ENCODE measurements around the gene INSL3. TPM values are rescaled to one million over a fixed set of nuclear protein-coding genes. Genes with fewer than 3 reads are reported as not detected.

INSL3 gene
- total and polyA plus RNA-seq, 2 of the 13 experiments (the other 11 are each of a cell fraction or from before 2014, with no cell fraction given): 0.30 TPM; not detected in 1

GRCh38 chr19:17869114-17869608 is 47.8 kb upstream of the INSL3 start:
- Histone ChIP-seq H3K79me2 (ENCODE audit: insufficient read depth, low read length) (no peaks in the 10 kb centered on the region), H3K4me3 (replicated peaks in 1 of 3; ENCODE audit: insufficient read depth in 1 of 3, low read depth in 2 of 3, low read length in 3 of 3) (no peak overlapping the region), H3K27ac (ENCODE audit: extremely low read length, insufficient read depth, low read length) (no peak overlapping the region), H2AFZ (ENCODE audit: low read length) (no peak overlapping the region), H3K4me1 (ENCODE audit: insufficient read depth, low read length) (peaks cover 43% of the 10 kb centered on the region), H3K9me3 (ENCODE audit: low read length) (no peaks in the 10 kb centered on the region), H3K36me3 (replicated peaks in 1 of 2; ENCODE audit: control insufficient read depth in 1 of 2, insufficient read depth in 2 of 2, low read length in 2 of 2) (peaks cover 0 to 4% of the 10 kb centered on the region in 2 experiments; a peak in 2 of 5 replicates), H3K4me2 (ENCODE audit: low read depth, low read length) (no peak overlapping the region), H3K9ac (ENCODE audit: insufficient read depth, low read depth, low read length) (no peak overlapping the region), H4K20me1 (ENCODE audit: insufficient read depth, low read length) (peaks cover 11% of the 10 kb centered on the region), H3K27me3 (ENCODE audit: control insufficient read depth in 1 of 2, insufficient read depth in 2 of 2, low read length in 2 of 2) (peaks cover 6 to 31% of the 10 kb centered on the region in 2 experiments; a peak in 4 of 5 replicates)
- FAIRE-seq (no peak), ATAC-seq (no peak; the same call in 2 of the 3 replicates), DNase-seq (ENCODE audit: low spot score) (no peak)
- in situ Hi-C loops (cut with HindIII; ENCODE audit: extremely low pct_ligation_motif_present, low pct_unique_long_range_greater_than_20kb): loop anchor here (5.0 kb wide), 2 partner anchors 63 to 123 kb away; partner anchors contain the start of gene CCDC124
- WGBS (ENCODE audit: low lambda C conversion rate): 39% methylated on average over 5 of the region's 11 CpGs
- POLR2A ChIA-PET: interaction anchor here (4.3 kb wide), 1 partner anchor 10 kb away, joined by 26 read pairs; the partner anchor contains the start of gene RPL18A
- no TSS peak for BruUV-seq (replicated peaks)
- intact Hi-C loops (cut with micrococcal nuclease; ENCODE audit: unreplicated experiment): no loop called here
- CTCF ChIA-PET (ENCODE audit: low intra/inter-chr PET ratio, low total read pairs): interaction anchor here (3.6 kb wide), 1 partner anchor 63 kb away, joined by 32 read pairs; the partner anchor contains the start of gene CCDC124
- TF ChIP-seq ZNF770 (CRISPR knock-in tag; IDR thresholded peaks at IDR 0.05) (peak; percentile 92), ZNF547 (CRISPR knock-in tag; IDR thresholded peaks at IDR 0.05) (no peak), GATAD2A (CRISPR knock-in tag; IDR thresholded peaks at IDR 0.05) (no peak), CSRNP2 (CRISPR knock-in tag; conservative IDR thresholded peaks at IDR 0.05; ENCODE audit: low read depth) (no peak), ZFP91 (CRISPR knock-in tag; IDR thresholded peaks at IDR 0.05; ENCODE audit: borderline replicate concordance) (no peak)
